Right lobe of liver (tissue), 6 donors: Measurements from ENCODE around the gene DOCK10. TPM values are rescaled to one million over a fixed set of nuclear protein-coding genes. Genes with fewer than 3 reads are reported as not detected.

Experiments
- ATAC-seq, 4 donors: fragments of 200-7000 bp; cut with Tn5 transposase; one replicate each; pipeline ENCODE4 v1.9.1; 2020; ENCODE audit warnings: mild to moderate bottlenecking in 4 of 4, moderate library complexity in 4 of 4
- DNase-seq, 3 donors: peaks; one replicate each; pipeline ENCODE4 v3.0.0-alpha.2; 2020
- H3K27ac ChIP-seq, 3 donors: fragments of 200-600 bp; one replicate each; pipeline ENCODE4 v1.8.0; 2022
- H3K27me3 ChIP-seq, 2 donors: fragments of 200-600 bp; one replicate each; pipeline ENCODE4 v1.8.0; 2022
- H3K36me3 ChIP-seq, 4 donors: fragments of 200-600 bp; sonication (generic) in 1 of 4; one replicate each; pipeline versions ENCODE4 v1.5.1 to v1.8.0; 2017 to 2022; ENCODE audit warnings: control low read depth in 1 of 4
- H3K4me1 ChIP-seq, 4 donors: fragments of 200-600 bp; sonication (generic) in 1 of 4; one replicate each; pipeline versions ENCODE4 v1.5.1 to v1.8.0; 2017 to 2022; ENCODE audit warnings: control low read depth in 1 of 4
- H3K4me3 ChIP-seq, 3 donors: fragments of 200-600 bp; one replicate each; pipeline ENCODE4 v1.8.0; 2022
- H3K9me3 ChIP-seq, 4 donors: fragments of 200-600 bp; sonication (generic) in 1 of 4; one replicate each; pipeline versions ENCODE4 v1.5.1 to v1.8.0; 2017 to 2022; ENCODE audit warnings: control low read depth in 1 of 4
- CTCF ChIP-seq, 4 donors: fragments of 200-600 bp in 3 of 4; fragments of 450-650 bp in 1 of 4; IDR thresholded peaks; one replicate each; pipeline versions ENCODE4 v1.5.1 to v1.8.0; 2016 to 2022; ENCODE audit warnings: antibody characterized with exemption in 4 of 4, mild to moderate bottlenecking in 2 of 4
- POLR2A ChIP-seq: fragments of 450-650 bp; IDR thresholded peaks from one replicate; pipeline ENCODE4 v1.6.1; 2017; ENCODE audit warnings: antibody characterized with exemption, mild to moderate bottlenecking
- WGBS: methylation state at CpG from one replicate; pipeline ENCODE4 v1.1.6; 2018; ENCODE audit warnings: low coverage, low lambda C conversion rate; ENCODE audit not compliant: insufficient coverage; ENCODE audit errors: missing lambda C conversion rate; 5-methylcytosine and 5-hydroxymethylcytosine counted together
- intact Hi-C, 2 donors: fragments of 100-400 bp; cut with DNase I; formaldehyde crosslinking; loops; one replicate each; pipeline versions ENCODE4 v1.11.2 to v1.14.1; 2022
- total RNA-seq, 6 experiments: library from RNA; depleted of rRNA in 2 of 6; stranded (reverse); fragments of >200 nt in 2 of 6; fragmentation: NEBNext Ultra II Directional in 3 of 6; extraction: Animal tissue kit (Norgen Biotek cat#: 25700) in 3 of 6; gene quantifications; one replicate each; pipeline versions ENCODE4 v1.1.0 to v1.2.4, GENCODE V29; 2016 to 2023
- donor health status: DM: no; HTN: yes; CAD: no.
- donor health status: DM: no; HTN: no; CAD: no.
- donor health status: DM: no; HTN: no; CAD: no.
- donor health status: DM: no; HTN: yes; CAD: no.
- donor health status: DM: no; HTN: yes; CAD: no.

DOCK10 gene
- total RNA-seq, 6 experiments from 2014 or later, result 5.1 to 10.2 (median 7.1) TPM

DNA sequence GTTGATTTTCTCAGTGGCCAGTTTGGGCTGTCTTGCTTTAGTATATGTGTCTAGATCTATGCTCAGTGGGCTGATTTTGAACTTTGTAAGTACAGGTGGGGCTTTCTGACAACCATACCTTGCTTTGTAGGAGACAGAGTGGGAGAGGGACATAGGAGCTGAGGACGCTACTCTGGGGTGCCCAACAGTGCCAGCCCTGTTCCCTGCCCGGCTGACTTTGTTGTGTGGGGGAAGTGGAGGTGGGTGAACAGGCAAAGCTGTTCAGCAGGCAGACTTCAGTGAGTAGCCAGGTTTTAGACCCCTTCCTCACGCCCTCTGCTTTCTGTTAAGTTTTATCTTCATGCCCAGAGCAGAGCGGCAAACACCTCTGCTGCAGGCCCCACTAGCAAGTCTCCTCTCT lies 44.2 kb upstream of the DOCK10 start:
- no peak overlapping the region for H3K4me3 ChIP-seq
- no peak overlapping the region for H3K27ac ChIP-seq
- ATAC-seq (no peak), DNase-seq (no peak)
- TF ChIP-seq POLR2A, result no peak
- no peak for TF ChIP-seq CTCF (IDR thresholded peaks at IDR 0.05)
- no peaks in the 10 kb centered on the region for H3K4me1 ChIP-seq
- WGBS, result 100% methylated on average over 1 of the region's 4 CpGs
- no peaks in the 10 kb centered on the region for H3K36me3 ChIP-seq
- intact Hi-C loops, result no loop called here
- no peaks in the 10 kb centered on the region for H3K27me3 ChIP-seq
- no peaks in the 10 kb centered on the region for H3K9me3 ChIP-seq

DNA sequence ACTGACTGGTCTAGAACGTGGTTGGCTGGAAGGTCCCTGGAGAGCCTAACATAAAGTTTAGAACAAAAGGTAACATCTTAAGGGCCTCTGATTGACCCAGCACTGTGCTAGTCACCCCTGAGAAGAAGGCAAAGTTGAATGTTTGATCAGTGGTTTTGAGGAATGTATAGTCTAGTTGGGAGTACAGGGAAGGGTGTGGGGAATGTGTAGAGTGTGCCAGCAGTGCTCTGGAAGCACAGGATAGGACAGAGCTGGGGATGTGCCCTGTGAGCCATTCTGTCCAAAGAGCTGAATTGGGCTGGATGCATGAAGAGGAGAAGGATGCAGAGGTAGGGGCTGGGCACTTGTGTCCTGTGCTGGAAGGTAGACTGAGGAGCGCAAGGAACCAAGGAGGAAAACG lies 41.0 kb upstream of the DOCK10 start:
- no peak for DNase-seq
- 73% methylated on average over 3 of the region's 3 CpGs for WGBS
- Histone ChIP-seq H3K9me3 (no peaks in the 10 kb centered on the region), H3K36me3 (no peaks in the 10 kb centered on the region), H3K4me3 (no peak overlapping the region), H3K27ac (no peak overlapping the region), H3K27me3 (no peaks in the 10 kb centered on the region), H3K4me1 (no peaks in the 10 kb centered on the region)
- no peak for ATAC-seq
- TF ChIP-seq CTCF (IDR thresholded peaks at IDR 0.05), result no peak
- TF ChIP-seq POLR2A, result no peak
- intact Hi-C loops, result no loop called here

DNA sequence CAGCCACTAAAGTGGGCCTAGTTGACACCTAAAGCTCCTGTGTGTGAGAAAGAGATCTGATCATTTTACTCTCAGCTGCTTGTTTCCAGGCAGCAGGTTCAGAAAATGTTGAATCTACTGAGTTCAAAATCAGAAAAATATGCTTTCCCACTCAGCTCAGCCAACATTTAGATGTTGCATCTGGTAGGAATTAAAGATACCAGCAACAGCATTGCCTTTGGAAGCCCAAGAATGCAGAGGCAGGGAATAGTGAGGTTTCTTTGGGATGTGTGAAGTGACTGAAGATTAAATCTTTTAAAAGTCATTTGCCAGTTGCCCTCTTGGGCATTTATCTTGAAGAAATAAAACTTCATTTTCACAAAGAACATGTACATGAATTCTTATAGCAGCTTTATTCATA lies 33.9 kb upstream of the DOCK10 start:
- no peaks in the 10 kb centered on the region for H3K4me1 ChIP-seq
- H3K9me3 ChIP-seq, result no peaks in the 10 kb centered on the region
- H3K27ac ChIP-seq, result no peak overlapping the region
- H3K4me3 ChIP-seq, result no peak overlapping the region
- no peak for DNase-seq
- H3K36me3 ChIP-seq, result no peaks in the 10 kb centered on the region
- ATAC-seq, result no peak
- intact Hi-C loops, result no loop called here
- TF ChIP-seq POLR2A, result no peak
- TF ChIP-seq CTCF (IDR thresholded peaks at IDR 0.05), result no peak
- no peaks in the 10 kb centered on the region for H3K27me3 ChIP-seq

DNA sequence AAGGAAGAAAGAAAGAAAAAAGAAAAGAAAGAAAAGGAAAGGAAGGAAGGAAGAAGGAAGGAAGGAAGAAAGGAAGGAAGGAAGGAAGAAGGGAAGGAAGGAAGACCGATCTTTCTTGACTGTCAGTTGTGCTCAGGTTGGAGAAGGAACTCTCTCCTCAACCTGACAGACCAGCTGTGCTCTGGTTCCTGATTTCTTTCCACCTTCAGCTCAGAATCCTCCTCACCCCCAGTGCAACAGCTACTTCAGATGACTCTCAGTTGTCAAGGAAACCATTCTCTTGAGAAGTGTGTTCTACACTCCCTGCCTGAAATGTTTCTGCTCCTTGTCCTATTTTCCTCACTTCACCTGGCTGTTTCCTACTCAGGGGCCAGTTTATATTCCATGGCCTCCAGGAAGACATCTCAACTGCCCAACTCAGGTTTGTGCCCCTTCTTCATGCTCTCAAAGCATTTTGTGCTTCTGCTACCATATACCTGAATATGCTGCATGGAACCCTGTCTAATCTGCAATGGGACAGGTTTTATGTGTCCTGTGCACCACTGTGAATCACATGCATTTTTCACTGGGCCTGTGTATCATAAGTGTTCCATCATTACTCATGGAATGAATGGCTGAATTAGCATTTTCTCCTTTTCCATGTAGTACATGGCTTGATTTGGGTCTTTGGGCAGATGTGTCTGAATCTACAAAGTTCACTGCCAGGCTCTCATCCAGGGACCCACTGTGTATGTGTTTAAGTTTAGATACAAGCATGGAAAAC lies 32.8 kb upstream of the DOCK10 start:
- no peak overlapping the region for H3K4me3 ChIP-seq
- TF ChIP-seq POLR2A (no peak), CTCF (IDR thresholded peaks at IDR 0.05) (no peak)
- no peaks in the 10 kb centered on the region for H3K4me1 ChIP-seq
- no peak overlapping the region for H3K27ac ChIP-seq
- no peak for DNase-seq
- WGBS, result 57% methylated on average over 1 of the region's 1 CpG
- H3K36me3 ChIP-seq, result no peaks in the 10 kb centered on the region
- H3K9me3 ChIP-seq, result no peaks in the 10 kb centered on the region
- no peaks in the 10 kb centered on the region for H3K27me3 ChIP-seq
- no peak for ATAC-seq
- intact Hi-C loops, result no loop called here

GRCh38 chr2:225074366-225074765 lies 32.1 kb upstream of the DOCK10 start:
- Histone ChIP-seq H3K4me3 (no peak overlapping the region), H3K36me3 (no peaks in the 10 kb centered on the region), H3K9me3 (no peaks in the 10 kb centered on the region), H3K27me3 (no peaks in the 10 kb centered on the region), H3K27ac (no peak overlapping the region), H3K4me1 (no peaks in the 10 kb centered on the region)
- DNase-seq (no peak), ATAC-seq (no peak)
- 47% methylated on average over 5 of the region's 5 CpGs for WGBS
- TF ChIP-seq CTCF (IDR thresholded peaks at IDR 0.05) (no peak), POLR2A (no peak)
- intact Hi-C loops, result no loop called here
